GM19467 (cell line): Measurements from ENCODE around the gene CAND1.
"Not testable (repeated sequence)": the region's sequence is repeated elsewhere in the genome, so short reads cannot be mapped to it uniquely, and the experiment has no call there.

ENCODE experiments used
- ATAC-seq: cut with Tn5 transposase; IDR thresholded peaks from one replicate; pipeline ENCODE4 v1.9.1; 2021; ENCODE audit warnings: mild to moderate bottlenecking, moderate library complexity; ENCODE audit not compliant: unreplicated experiment

CAND1 gene

GRCh38 chr12:67339530-67339929 lies 70.4 kb downstream of the CAND1 start:
- no peak for ATAC-seq

- ATAC-seq: not testable (repeated sequence)
Measured at GRCh38 chr12:67341086-67341485, 71.9 kb downstream of the CAND1 start.

- no peak for ATAC-seq
Measured at GRCh38 chr12:67344979-67345710, 76.0 kb downstream of the CAND1 start.

- ATAC-seq: no peak
Measured at GRCh38 chr12:67348683-67349082, 79.5 kb downstream of the CAND1 start.

GRCh38 chr12:67352682-67353081 lies 83.5 kb downstream of the CAND1 start:
- no peak for ATAC-seq

DNA sequence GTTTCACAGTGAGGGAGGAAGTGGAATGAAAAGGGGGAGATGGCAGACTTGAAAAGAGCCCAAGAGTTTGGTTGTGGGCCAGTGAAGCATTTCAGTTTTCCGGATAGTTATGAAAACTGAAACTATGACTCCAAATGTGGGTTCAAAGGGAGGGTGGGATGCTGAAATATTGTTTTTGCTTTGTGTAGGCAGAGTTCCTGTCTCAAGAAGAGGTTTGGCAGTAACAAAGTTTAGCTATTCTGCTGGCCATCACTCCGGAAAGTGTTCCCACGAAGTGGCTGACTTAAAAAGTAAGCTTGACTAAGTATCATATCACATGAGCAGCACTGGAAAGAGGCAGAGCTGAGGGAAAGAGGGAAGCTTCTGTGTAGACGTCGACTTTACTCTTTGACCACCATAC lies 85.2 kb downstream of the CAND1 start:
- no peak for ATAC-seq

DNA sequence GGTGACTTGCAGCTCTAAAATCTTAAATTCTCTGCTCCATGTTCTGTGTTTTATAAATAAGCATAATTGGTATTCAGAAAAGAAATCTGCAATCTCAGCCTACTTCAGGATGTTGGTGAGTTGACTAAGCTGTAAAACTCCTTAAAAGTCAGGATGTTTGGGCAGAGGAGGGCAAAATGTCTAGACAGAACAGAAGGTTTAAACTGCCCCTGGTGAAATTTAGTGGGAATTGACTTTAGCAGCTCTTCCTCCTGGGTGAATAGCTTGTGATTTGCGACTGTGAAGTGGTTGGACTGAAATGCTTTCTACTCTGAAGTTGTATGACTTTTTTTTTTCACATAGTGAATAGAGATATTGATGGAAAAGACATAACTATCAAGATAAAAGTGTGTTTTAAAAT lies 85.8 kb downstream of the CAND1 start:
- ATAC-seq: no peak

DNA sequence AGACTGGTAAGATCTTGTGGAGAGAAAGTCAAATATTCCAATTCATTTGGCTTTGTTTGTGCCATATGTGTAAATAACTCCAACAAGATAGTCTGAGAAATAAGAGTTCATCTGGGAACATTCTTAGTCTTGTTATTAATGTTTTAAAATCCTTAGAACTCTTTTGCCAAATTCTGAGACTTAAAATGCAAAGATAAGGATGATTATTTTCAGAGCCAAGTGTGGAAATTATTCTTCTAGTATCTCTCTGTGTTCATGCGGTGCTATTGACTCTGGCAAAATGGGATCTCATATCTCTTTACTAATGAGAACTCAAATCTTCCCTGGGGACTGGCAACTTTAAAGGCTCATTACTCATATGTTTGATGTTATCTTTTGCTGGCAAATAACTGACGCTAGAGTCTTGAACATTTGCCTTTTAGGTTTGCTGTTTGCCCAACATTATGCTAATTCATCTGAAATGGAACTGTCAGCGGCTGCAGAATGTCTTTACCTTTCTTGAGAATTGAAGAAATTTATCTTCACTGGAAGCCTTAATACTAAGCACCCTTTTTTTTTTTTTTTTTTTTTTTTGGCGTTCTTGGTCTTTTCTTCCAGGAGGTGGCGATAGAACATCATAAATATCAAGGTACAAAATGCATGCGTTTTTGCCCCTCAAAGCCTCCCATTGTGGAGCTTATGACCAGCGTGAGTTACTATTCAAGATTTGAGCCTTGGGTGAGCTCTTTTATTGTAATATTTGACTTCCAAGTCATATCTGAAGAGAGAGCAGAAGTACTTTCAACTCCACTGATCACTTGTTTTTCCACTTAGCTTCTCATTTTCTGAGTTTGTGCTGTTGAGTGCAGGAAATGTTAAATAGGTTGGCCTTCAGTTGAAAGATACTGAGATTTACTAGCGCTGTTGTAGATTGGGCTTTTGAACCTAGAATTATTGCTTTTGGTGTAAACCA lies 86.5 kb downstream of the CAND1 start:
- ATAC-seq: no peak

GRCh38 chr12:67356380-67356774 lies 87.2 kb downstream of the CAND1 start:
- no peak for ATAC-seq

DNA sequence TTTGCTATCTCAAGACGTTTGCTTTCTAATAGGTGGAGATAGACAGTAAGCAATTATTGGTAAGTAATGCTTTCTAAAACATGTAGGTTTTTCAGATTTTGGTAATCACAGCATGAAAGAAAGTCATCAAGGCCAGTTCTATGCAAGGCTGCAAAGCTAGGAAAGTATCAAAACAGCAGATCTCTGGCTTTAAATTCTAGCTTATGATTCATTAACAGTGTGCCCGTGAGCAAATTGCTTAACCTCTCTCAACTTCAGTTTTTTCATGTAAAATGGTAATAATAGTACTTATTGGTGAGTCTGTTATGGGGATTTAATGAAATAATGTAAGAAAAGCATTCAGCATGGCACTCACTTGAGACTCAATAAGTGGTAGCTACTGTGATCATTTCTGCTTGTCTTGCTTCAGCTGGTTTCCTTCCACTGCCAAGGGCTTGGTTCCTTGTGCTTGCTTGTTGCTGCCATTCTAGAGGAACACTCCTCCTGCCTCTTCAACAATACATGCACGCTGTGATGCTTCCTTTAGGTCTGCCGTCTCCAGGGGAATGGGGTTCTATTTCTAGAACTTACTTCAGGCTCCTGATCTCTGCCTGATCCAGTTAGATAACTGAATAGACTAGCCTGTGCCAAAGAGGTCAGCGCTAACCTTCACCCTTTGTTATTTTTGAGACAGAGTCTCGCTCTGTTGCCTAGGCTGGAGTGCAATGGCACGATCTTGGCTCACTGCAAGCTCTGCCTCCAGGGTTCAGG lies 88.4 kb downstream of the CAND1 start:
- no peak for ATAC-seq

DNA sequence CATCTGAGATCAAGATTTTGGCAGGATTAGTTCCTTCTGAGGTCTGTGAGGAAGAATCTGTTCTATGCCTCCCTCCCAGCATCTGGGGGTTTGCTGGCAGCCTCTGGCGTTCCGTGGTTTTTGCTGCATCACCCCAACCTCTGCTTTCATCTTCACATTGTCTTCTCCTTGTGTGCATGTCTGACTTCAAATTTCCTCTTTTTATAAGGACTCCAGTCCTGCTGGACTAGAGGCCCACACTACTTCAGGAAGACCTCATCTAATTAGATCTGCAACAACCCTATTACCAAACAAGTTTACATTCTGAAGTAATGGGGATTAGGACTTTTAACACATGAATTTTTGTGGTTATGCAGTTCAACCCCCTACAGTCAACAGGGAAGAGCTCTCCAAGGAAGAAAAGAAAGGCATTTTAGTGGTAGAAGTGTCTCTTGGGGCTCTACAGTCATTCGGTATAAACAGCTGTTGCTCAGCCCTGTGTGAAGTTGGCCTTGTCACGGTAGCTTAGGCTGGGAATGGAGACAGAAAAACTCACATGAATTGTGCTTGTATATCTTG lies 89.7 kb downstream of the CAND1 start:
- ATAC-seq: no peak

- ATAC-seq: no peak
Measured at GRCh38 chr12:67362526-67362925, 93.4 kb downstream of the CAND1 start.

GRCh38 chr12:67364228-67364627 lies 95.1 kb downstream of the CAND1 start:
- no peak for ATAC-seq

DNA sequence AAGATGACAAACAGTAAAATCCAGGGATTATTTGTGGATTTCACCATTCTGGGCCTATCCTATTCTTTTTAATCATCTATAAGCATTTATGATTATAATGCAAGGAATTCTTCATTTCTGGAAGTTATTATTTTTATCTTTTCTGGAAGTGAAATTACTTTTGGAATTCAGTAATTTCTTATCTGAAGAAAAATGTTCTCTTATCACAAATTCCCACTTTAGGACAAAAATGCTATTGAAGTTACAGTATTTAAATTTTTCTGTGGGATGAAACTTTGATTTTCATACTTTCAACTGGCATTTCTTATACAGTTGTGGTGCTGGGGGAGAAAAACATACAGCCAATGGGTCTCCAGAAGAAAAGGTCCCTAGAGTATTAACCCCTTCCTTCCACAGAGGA lies 96.0 kb downstream of the CAND1 start:
- no peak for ATAC-seq

- no peak for ATAC-seq
Measured at GRCh38 chr12:67367843-67368242, 98.7 kb downstream of the CAND1 start.
